Measurements from ENCODE around the gene GUCY2C.
"Not testable (repeated sequence)": the region's sequence is repeated elsewhere in the genome, so short reads cannot be mapped to it uniquely, and the experiment has no call there.

Gene GUCY2C

DNA sequence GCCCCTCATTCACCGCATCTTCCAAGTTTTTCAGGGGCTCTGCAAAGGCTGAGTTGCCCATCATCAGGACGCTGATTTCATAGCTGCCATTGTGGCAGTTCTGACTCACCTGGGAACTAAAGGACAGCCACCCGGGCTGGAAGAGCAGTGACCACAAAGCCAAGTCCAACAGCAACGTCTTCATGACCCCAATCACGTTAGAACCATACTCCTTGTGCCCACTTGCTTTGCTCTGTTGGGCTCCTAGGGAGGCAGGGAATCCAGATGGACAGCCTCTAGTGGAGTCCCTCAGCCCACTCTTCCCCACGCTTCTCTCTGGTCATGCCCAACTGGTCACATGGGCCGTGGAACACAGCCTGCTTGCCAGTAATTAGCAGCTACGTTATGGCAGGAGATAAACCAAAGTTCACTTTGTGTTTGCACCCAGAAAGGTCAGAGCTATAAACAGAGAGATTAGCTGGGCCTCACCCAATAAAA lies at the start of gene GUCY2C:
GUCY2C (minus strand) TSS at position 335 of the 477 bp plus-strand sequence; CDS start at position 184, 151 bp downstream.
- in situ Hi-C loops (cut with HindIII; ENCODE audit: low sequenced_read_pairs): no loop called here

DNA sequence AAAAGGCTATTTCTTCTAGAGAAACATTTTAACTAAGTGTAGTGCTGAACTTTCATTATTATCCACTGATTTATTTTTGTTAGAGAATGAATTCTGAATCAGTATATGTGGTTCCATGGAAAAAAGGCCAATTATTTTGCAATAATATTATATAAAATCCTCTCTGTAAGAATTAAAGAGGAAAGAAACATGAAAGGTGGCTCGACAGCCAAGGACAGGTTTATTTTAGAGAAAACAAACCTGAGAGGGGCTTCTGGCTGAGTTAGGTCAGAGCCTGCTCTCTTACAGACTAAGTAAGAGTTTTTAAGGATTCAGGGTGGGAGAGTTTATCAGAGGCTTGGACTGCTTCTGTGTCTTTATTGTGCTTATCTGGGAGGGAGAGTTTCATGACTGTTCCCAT lies 46.7 kb upstream of the GUCY2C start:
- in situ Hi-C loops (cut with HindIII; ENCODE audit: low sequenced_read_pairs): no loop called here

DNA sequence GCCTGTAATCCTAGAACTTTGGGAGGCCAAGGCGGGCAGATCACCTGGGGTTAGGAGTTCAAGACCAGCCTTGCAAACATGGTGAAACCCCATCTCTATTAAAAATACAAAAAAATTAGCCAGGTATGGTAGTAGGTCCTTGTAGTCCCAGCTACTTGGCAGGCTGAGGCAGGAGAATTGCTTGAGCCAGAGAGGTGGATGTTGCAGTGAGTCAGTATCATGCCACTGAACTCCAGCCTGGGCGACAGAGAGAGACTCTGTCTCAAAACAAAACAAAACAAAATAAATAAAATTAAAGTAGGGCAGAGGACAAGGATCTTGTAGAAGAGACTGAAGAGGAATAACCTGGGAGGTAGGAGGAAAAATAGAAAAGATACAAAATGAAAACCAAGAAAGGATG lies 45.5 kb upstream of the GUCY2C start:
- in situ Hi-C loops (cut with HindIII; ENCODE audit: low sequenced_read_pairs): no loop called here

DNA sequence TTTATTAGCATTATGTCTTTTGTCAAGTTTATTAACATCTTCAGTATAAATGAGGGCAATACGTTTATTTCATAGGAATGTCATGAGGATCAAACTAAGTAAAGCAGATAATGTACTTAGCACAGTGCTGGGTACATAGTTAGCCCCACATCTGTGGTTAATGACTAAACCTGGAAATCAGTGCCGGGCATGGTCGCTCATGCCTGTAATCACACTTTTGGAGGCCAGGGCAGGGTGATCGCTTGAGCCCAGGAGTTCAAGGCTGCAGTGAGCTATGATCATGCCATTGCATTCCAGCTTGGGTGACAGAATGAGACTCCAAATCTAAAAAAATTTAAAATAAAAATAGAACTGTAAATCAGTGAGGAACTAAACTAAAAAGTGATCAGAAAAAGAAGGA lies 44.8 kb upstream of the GUCY2C start:
- in situ Hi-C loops (cut with HindIII; ENCODE audit: low sequenced_read_pairs): no loop called here

DNA sequence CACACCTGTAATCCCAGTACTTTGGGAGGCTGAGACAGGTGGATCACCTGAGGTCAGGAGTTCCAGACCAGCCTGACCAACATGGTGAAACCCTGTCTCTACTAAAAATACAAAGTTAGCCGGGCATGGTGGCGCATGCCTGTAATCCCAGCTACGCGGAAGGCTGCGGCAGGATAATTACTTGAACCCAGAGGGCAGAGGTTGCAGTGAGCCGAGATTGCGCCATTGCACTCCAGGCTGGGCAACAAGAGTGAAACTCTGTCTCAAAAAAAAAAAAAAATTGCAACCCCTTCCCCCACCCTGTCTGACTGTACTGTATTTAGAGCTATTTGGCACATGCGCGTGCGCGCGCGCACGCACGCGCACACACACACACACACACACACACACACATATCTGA lies 40.0 kb upstream of the GUCY2C start:
- in situ Hi-C loops (cut with HindIII; ENCODE audit: low sequenced_read_pairs): not testable (repeated sequence)

DNA sequence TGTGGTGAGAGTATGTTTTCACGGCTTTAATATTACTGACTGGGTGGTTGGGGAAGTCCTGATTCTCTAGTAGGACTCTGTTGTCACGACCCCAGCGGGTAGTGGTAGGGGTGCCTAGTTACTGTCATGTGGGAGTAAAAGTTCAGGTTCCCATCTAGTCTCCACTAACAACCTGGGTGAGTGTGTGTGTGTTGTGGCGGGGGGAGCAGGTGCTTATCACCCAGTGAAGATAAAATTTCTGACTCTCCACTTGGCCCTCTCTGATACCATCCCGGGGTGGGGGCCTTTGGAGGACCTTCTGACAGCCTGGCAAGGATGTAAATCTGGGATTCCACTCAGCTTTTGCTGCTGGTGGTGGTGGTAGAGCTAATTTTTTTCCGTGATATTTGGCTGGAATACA lies 35.4 kb upstream of the GUCY2C start:
- in situ Hi-C loops (cut with HindIII; ENCODE audit: low sequenced_read_pairs): loop anchor here (5.0 kb wide), 1 partner anchor 80 kb away; the partner anchor contains the start of gene SMCO3

DNA sequence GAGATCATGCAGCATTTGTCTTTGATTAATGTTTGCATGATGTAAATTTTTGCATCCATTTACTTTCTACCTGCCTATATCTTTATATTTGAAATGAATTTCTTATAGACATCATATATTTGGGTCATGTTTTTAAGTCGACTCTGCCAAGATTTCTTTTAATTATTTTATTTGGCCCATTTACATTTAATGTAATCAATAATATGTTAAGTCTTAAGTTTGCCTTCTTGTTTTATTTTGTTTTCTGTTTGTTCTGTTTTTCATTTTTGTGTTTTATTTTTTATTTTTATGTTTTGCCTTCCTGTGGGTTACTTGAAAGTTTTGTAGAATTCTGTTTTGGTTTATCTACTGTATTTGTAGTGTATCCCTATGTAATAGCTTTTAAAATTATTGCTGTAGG lies 33.2 kb upstream of the GUCY2C start:
- in situ Hi-C loops (cut with HindIII; ENCODE audit: low sequenced_read_pairs): no loop called here

DNA sequence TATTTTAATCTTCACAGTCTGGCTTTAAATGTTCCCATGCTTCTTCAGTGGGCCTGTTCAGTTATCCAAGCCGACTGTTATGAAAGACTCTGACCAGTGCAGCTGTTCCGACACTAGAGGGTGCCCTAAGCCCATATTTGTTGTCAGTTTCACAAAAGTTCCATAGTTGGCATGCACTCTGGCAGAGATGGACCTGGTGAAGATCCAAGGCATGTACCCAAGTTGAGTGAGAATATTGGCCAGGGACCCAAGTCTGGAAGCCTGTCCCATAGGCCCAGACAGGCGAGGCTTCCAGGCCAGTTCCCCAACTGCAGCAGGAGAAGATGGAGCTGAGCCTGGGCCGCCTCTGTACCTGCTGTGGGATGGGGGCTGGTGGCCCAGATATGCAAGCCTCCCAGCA lies 27.4 kb upstream of the GUCY2C start:
- in situ Hi-C loops (cut with HindIII; ENCODE audit: low sequenced_read_pairs): no loop called here

DNA sequence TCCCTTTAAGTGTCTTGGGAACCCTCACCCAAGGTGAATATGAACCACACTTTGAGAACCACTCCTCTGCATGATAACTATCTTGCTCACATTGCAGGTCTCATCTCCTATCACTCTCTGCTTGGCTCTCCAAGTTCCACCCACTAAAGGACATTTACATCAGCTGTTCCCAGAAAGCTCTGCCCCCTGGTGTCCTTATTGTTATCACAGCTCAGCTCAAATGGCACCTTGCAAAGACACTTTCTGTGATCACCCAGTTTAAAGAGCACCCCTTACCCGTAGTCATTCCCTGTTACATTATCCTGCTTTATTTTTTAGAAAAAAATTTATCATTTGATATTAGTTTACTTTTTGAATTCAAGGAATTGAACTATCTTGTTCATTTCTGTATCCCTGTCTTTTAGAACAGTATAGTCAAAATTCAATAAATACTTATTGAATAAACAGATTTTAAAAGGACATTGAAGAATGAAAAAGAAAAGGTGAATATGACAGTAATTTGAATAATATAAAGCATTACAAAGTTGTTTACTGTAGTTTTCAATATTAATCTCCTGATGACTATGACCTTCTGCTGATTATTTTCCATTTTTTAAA lies 20.5 kb upstream of the GUCY2C start:
- in situ Hi-C loops (cut with HindIII; ENCODE audit: low sequenced_read_pairs): no loop called here

DNA sequence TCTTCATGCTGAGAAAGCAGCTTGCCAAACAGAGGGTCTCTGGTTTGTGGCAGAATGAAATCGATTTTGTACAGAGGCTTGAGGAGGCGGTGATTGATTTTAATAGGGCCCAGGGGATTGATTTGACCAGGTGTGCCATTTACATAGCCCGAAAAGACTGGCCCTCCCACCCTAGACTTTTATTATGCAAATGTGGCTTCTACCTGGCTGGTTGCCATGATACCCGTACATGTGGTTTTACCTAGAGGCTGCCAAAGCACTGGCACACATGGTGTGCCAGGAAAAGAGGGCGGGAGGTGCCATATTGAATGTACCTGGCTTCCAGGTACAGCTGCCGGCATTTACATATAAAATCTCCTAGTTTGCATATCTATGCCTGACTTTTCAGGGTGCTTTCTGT lies 18.0 kb upstream of the GUCY2C start:
- in situ Hi-C loops (cut with HindIII; ENCODE audit: low sequenced_read_pairs): no loop called here

DNA sequence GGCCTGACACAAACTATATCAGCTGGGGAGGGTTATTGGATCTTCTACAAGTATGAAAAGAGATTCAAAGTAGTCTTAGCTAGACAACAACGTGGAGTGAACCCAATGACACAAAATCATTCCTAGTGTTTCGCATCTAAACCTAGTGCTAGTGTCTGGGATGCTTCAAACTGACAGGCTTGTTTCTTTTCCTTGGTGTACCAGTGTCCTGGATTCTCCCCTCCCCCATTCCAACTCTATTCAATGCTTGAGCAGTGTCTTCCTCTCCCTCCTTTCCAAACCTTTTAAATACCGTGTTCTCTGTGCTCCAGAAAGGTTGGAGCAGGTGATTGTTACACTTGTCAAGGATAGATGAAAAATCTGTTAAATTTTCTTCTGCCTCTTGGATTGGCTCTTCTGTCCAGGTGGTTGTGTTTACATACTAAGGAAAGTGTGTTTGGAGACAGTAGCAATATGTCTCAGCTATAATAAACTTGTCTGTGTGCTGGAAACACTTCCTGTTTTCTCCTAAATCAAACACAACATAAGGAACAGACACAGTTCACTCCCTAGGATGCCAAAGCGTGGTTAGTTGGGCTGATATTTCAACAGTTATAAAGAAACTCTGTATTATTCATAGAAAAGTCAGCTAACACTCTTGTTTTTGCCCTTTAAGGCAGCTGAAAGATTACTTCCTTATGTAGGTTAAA lies 14.4 kb upstream of the GUCY2C start:
- in situ Hi-C loops (cut with HindIII; ENCODE audit: low sequenced_read_pairs): no loop called here

DNA sequence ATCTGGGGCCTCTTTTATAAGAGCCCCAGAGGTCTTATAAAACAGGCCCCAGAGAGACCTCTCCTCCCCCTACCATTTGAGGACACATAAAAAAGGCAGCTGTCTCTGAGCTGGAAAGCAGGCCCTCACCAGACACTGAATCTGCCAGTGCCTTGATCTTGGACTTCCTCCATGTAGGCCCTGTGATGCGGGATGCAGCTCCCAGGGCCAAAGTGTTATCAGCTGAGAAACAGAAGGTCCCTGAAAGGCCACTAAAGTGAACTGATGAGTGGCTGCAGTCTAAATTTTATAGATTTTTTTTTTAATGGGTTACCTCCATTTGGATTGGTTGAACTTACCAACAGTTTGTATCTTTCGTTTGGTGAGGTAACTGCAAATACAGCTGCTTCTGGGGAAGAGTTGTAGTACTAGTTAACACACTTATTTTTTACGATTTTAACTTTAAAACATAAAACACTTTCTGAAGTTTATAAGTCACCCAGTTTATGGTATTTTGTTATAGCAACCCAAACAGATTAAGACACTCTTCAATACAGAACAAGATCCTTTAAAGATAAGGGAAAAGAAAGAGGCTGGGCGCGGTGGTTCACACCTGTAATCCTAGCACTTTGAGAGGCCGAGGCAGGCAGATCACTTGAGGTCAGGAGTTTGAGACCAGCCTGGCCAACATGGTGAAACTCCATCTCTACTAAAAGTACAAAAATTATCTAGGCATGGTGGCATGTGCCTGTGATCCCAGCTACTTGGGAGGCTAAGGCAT lies 5.6 kb upstream of the GUCY2C start:
- in situ Hi-C loops (cut with HindIII; ENCODE audit: low sequenced_read_pairs): no loop called here

DNA sequence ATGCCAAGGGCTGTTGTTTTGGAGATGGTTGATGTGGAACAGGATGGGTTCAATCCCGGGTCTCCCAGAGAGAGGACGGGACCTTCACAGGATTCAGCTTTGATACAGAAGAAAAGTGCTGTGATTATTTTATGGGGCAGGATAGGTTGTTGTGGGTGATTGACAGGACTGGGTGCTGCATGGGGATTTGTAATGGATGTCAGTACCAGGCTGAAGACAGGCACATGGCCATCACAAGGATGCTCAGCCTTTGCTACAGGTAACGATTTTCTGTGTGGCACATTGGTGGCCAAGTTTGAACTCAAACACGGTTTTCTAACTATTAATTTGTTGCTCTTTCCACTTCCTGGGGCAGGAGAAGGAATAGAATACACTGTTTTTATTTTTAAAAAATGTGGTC lies 4.5 kb upstream of the GUCY2C start:
- in situ Hi-C loops (cut with HindIII; ENCODE audit: low sequenced_read_pairs): no loop called here

DNA sequence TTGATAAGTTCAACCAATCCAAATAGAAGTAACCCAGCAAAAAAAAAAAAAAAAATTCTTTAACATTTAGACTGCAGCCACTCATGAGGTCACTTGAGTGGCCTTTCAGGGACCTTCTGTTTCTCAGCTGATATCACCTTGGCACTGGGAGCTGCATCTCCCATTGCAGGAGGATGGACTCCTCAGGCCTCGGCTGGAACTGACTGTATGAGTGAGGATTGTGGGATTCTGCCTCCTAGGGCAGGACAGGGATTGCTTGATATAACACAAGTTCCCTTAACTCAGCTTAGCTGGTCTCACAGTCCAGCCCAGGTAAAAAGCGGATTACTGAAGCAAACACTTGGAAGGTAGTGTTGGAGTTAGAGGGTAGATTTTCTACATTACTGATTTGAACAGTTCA lies 3.5 kb upstream of the GUCY2C start:
- in situ Hi-C loops (cut with HindIII; ENCODE audit: low sequenced_read_pairs): no loop called here

DNA sequence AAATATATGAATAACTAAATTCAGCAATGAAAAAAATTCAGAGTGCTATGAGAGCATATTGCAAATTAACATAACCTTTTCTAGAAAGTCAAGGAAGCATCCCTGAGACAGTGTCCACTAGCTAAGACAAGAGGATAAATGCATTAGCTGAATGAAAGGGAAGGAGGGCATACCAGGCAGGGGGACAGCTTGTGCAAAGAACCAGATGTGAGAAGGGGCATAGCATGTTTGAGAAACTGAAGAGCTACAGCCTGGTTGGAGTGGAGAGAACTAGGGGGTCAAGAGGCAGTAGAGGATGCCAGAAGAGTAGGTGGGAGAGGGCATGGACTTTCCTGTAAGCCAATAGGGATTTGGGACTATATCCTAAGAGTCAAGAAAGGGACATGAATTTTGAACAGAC lies 2.2 kb upstream of the GUCY2C start:
- in situ Hi-C loops (cut with HindIII; ENCODE audit: low sequenced_read_pairs): no loop called here

DNA sequence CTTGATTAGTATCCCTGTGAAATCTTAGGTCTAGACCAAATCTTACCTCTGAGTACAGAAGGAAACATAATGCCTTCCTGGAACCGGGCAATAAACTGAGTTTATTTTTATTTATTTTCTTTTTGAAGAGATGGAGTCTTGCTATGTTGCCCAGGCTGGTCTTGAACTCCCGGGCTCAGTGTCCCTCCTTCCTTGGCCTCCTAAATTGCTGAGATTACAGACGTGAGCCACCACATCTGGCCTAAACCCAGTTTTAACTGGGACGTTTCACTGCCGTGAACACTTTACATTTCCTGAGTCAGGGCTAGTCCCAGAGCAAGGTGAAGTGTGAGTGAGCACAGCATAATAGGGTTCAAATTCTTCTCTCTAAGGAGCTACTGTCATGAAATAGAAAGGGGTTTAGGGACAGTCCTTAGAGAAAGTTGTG lies 671 bp downstream of the GUCY2C start:
- in situ Hi-C loops (cut with HindIII; ENCODE audit: low sequenced_read_pairs): no loop called here

DNA sequence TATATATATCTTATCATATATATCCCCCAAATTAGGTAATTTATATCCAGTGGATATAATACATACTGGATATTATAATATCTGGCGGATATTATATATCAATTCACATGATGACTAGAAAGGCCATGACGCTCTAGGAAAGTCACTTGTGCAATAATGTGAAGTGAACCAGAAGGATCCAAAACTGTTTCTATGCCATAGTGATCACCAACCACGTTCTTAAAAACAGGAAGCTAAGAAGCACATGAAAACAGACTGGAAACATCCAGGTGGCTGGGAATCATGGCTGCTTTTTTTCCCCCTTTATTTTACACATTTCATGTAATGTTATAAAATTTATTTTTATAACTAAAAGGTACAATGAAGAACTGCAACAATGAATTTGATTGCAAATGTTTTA lies 1.4 kb downstream of the GUCY2C start:
- in situ Hi-C loops (cut with HindIII; ENCODE audit: low sequenced_read_pairs): no loop called here

DNA sequence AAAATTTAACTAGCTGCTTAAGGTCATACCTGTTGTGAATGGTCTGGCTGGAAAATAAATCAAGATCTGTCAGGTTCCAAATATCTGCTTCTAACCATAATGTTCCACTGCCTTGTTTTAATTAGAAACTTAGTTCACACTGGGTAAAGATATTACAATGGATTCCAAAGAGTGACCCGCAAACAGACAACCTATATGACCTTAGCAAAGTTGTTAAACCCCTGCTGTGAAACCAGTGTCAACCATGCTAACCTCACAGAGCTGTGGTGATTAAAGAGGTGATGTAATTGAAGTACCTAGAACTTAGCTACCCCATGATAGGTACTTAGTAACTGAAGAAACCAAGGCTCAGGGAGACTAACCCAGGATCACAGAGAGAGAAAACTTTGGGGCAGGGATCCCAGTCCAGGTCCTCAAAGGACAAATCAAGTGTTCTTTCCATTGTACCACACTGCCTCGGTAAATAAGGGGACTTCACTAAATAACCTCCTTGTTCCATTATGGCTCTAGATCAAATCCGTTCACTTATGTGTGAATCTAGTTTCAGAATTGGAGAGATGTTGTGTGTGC lies 2.2 kb downstream of the GUCY2C start:
- in situ Hi-C loops (cut with HindIII; ENCODE audit: low sequenced_read_pairs): no loop called here

DNA sequence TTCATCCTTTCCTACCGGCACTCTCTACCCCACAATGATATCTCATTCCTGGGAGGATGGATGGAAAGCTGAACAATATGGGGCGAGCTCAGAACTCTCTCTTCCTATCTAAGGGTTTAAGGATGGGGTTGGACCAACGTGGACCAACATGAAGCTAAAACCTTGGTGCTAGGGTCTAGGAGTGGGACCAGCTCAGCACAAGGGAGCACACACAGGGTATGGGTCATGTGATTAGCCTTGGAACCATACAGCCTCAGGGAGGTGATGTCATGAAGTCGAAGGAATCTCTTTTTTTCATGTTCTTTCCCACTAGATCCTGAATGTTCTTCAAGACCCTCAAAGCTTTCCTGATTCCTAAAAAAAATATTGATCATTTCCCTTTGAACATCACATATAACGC lies 3.3 kb downstream of the GUCY2C start:
- in situ Hi-C loops (cut with HindIII; ENCODE audit: low sequenced_read_pairs): no loop called here

DNA sequence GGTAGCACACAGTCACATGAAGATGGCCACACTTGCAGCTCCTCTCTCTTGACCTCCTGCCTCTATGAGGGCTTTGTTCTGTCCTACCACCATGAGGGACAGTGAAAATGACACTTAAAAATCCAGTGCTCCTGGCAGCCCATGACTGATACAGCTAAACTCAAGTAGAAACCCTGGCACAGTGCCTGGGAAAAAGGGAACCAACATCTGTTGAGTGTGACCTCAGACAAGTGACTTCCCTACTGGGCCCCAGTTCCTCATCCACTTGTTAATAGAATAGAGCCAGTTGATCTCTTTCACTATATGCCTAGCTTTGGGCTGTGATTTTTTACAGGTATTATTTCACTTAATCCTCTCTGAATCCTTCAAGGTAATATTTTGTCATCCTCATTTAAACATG lies 4.8 kb downstream of the GUCY2C start:
- in situ Hi-C loops (cut with HindIII; ENCODE audit: low sequenced_read_pairs): no loop called here

DNA sequence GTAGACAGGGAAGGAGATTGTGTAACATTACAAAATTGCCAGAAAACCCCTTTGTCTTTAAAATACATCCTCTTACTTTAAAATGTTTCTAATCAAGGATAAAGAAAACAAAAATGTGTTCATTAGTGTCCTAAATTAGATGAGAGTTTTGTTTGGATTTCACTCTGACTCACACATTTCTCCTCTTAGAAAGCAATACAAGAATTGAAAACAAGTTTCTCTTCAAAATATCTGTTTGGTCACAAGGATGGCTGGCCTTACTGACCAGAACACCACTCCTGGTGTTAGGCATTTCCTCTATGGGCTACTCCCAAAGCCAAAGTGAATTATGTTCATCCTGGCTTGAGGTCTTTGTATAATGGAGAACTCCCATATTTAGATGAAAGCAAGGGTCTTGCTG lies 6.4 kb downstream of the GUCY2C start:
- in situ Hi-C loops (cut with HindIII; ENCODE audit: low sequenced_read_pairs): no loop called here

DNA sequence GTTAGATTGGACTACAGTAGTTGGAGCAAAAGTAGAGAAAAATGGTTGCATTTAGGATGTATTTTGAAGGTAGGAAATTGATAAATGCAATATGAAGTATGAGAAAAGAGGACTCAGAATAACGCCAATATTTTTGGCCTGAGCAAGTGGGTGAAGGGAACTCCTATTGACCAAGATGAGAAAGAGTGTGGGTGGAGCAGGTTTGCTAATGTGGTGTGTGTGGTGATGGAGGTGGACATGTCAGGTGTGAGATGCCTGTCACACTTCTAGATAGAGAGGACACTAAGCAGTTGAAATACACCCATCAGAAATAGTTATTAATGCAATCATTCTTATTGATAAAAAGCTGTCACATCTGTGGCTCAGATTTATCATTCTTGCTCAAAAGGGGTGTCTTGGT lies 7.3 kb downstream of the GUCY2C start:
- in situ Hi-C loops (cut with HindIII; ENCODE audit: low sequenced_read_pairs): no loop called here

Measured in endothelial cell of hepatic sinusoid (primary cell).